NCI-H82 (cell line): ENCODE results near the gene CLBA1.

ENCODE experiments used
- DNase-seq: peaks from one replicate; lab custom pipeline; 2025; lab: John Stamatoyannopoulos, UW

Gene CLBA1

GRCh38 chr14:105005929-105006830, 20.6 kb downstream of the CLBA1 start:
- DNase-seq = no peak

DNA sequence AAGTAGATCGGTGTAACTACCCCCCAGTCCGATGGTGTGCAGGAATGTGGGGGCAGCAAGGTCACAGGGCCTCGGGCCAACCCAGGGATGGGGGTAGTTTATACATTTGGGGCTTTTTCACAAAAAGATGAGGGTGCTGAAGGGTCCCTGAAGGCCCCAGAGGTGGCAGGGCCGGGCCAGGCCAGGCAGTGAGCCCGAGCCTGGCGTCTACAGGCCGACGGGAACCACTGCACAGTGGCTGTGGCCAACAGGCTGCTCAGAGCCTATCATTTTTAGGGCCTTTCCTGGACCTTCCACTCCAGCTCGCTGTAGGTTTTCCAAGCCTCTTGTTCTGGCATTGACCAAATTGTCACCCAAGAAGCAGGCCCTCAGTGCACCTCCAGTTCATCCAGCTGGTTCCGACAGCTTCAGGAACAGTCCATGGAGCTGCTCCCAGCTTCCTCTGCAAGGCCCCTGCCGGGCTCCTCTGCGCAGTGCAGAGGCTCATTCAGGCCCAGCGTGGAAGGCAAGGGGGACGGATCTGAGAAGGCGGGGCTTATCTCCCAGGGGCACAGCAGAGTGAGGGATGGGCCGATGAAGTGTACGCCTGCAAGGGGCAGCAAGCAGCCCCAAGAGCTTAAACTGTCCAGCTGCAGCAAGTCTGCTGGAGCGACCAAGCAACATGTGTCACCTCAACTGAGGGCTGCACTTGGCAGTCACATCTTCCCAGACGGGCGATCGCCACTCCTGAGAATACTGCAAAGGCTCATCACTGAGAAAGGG, 21.4 kb downstream of the CLBA1 start:
- no peak for DNase-seq

- no peak for DNase-seq
Observed at GRCh38 chr14:105007593-105008264, 22.1 kb downstream of the CLBA1 start.

DNA sequence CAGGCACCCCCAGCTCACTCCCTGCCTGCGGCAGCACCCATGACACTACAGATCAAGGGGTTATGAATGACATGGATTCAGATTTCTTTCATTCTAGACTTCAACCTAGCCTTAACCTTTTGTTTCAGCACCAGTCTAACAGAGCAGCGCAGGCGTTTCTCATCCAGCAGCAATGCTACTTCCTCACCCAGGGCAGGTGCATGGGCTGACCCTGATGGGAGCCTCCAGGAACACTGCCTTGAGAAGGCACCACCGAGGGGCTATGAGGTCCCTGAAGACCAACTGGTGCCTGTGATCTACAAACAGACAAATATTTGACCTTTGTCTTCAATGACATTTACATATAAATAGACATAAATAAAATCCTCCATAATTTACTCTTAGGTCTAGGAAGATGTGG, 24.5 kb downstream of the CLBA1 start:
- no peak for DNase-seq

GRCh38 chr14:105010891-105011291, 25.3 kb downstream of the CLBA1 start:
- DNase-seq = no peak

GRCh38 chr14:105011312-105011990, 25.9 kb downstream of the CLBA1 start:
- DNase-seq = no peak

DNA sequence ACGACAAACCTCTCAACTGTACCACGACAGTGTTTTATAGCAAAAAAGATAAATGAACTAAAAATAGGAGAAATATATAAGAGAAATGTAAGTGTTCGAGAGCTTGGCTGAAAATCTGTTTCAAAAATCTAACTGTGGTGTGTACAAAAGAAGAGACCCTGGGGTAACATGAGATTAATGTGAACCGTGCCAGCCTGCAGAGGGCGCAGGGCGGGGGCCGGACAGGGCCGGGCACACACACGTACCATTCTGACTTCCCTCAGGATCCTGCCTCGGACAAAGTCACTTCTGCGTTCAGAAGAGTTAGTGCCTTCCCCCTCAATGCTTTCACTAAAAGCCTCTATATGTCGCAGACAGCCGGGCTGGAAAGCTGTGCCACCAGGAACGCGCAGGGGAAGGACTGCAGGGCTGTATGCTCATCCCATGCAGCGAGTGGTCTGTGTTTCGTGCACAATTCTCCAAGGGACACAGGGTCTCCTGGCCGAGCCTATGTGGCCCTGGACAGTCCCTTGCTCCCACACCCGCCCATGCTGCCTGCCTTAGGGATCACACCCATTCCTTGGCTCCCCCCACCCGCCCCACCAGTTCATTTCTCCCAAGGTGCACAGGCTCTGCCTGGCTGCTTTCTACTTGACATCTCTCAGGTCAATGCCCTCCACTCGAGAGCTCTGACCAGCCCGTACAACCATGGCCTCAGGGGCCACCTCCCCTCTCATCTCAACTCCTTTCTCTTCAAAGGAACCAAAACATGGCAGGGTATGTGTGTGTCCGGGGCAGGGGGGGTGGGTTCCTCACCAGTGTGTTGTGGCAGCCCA, 26.8 kb downstream of the CLBA1 start:
- no peak for DNase-seq

DNA sequence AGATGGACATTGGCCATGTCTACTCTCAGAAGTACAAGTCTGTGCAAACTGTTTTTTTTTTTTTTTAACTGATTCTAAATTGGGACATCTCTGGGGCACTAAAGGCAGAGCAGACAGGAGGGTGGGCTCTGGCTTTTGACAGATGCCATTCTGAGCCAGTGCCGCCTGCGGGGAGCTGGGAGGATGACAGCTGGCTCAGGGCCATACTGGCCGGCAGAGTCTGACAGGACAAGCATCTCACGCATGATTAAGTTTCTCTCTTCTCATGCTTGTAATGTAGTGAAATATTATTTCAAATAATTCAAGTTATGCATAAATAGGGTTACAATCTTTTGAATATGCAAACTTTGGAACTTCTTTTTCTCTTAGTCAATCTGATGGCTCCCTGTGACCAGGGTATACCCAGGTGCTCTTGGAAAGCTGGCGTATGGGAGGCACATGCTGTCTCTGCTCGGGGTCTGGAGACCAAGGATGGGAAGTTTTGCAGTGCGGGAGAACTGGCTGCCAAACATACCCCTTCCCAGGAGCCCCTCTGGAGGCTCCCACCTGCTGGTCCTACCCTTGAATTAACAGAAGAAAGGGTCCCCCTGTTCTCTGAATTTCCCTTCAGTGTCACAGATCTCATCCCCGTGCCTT, 27.7 kb downstream of the CLBA1 start:
- DNase-seq = no peak

DNA sequence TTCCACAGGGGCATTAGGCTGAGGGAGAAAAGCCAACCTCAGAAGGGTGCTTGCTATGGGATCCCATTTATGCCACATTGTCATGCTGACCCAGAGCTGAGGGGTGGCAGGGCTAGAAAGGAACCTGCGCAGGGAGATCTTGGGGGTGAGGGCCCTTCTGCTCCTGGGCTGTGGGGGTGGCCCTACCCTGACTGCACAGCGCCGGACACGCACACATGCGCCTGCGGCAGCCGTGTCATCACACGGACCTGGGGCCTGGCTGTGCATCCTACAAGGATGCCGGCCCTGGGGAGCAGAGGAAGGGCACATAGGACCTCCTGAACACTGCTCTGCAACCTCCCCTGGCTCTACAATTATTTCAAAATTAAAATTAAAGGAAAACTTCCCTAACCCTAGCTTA, 28.4 kb downstream of the CLBA1 start:
- no peak for DNase-seq

DNA sequence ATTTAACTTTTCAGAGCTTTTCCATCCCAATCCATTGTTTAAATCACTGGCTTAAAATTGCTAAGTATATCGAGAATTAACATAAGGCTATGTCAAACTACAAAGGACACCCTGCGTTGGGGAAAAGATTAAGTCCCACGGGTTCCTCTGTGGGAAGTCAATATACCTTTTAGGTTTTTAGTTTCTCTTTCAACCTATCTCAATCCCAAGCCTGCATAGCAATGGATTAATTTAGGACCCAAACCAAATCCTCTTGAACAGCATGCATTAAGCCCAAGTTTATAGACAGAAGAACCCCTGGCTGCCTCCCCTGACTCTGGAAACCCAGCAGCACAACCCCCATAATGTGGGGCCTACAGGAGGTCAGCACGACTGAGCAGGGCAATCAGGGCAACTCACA, 29.0 kb downstream of the CLBA1 start:
- no peak for DNase-seq

DNA sequence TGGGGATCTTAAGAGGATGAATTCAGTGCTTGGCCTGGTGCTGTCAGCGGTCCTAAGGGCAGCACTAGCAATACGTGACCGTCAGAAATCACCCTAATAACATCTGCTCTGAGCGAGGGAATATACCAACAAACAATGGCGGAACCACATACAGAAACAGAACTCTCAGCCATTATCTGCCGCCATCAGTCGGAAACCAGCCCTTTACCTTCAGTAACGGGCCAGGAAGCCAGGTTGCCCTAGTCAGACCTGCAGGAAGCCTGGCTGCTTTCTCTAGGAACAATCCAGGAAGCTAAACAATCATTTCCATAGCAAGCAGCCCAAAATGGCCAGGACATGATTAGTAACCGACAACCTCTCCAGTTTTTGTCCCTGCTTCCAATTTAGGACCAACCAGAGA, 29.7 kb downstream of the CLBA1 start:
- no peak for DNase-seq

GRCh38 chr14:105015905-105016304, 30.3 kb downstream of the CLBA1 start:
- no peak for DNase-seq

- DNase-seq = no peak
Observed at GRCh38 chr14:105018414-105018813, 32.8 kb downstream of the CLBA1 start.

- DNase-seq = peak; percentile 33
Observed at GRCh38 chr14:105019861-105020814, 34.5 kb downstream of the CLBA1 start.

DNA sequence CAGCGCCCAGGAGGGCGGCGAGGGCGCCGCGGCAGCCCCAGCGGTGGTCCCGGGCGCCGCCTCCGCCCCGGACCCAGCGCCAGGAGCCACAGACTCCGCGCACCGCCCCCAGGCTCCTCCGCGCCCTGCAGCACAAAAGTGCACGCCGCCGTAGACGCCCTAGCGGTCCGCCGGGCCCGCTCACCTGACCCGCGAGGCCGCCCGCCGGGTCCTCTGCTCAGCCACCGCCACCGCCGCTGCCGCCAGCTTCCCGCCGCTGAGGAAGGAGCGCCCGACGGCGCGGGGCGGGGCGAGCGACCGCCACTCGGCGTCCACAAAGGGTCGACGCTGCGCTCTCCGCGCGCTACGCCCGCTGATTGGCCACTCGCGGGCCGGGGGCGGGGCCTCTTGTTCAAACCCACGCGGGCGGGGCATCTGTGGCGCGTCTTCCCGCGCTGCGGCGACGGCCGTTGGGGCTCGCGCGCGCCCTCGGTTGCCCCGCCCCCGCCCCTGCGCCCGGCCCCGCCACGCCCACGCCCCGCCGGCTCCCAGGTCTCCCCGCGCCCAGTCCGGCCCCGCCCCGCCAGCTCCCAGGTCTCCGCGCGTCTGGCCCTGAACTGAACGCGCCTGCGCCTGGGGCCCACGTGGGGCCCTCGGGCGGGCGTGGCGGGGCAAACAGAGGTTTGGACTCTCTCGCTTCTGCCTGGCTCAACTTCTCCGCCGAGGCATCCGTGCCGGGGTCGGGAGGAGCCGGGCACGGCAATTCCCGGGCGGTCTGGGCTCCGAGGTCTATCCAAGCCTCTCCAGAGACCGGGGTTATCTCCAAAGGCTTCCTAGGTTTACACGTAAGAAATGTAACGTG, 35.4 kb downstream of the CLBA1 start, which contains the start of gene CDCA4:
Gene CDCA4, minus strand, starts transcription at position 269 of the 841 bp plus-strand sequence. CDS start 9,154 bp downstream, outside the sequence.
- peak; percentile 99 for DNase-seq

GRCh38 chr14:105021656-105022275, 36.2 kb downstream of the CLBA1 start:
- DNase-seq = peak; percentile 78

- DNase-seq = no peak
Observed at GRCh38 chr14:105022276-105022670, 36.7 kb downstream of the CLBA1 start.

- DNase-seq = no peak
Observed at GRCh38 chr14:105023144-105023543, 37.6 kb downstream of the CLBA1 start.
